Urinary bladder (tissue), 4 donors: Measurements from ENCODE around the gene ARHGAP15. TPM values are rescaled to one million over a fixed set of nuclear protein-coding genes. Genes with fewer than 3 reads are reported as not detected.

Experiments
- DNase-seq: peaks from one replicate; pipeline ENCODE4 v3.0.0-alpha.2; 2015; ENCODE audit errors: extremely low spot score
- H3K27ac ChIP-seq: one replicate; pipeline ENCODE4 v1.5.1; 2013; ENCODE audit warnings: low read depth, mild to moderate bottlenecking, moderate library complexity
- H3K36me3 ChIP-seq: one replicate; pipeline ENCODE4 v1.6.1; 2013; ENCODE audit warnings: mild to moderate bottlenecking, moderate library complexity; ENCODE audit not compliant: insufficient read depth
- H3K4me1 ChIP-seq: one replicate; pipeline ENCODE4 v1.6.1; 2013; ENCODE audit warnings: mild to moderate bottlenecking, moderate library complexity; ENCODE audit not compliant: insufficient read depth
- H3K4me3 ChIP-seq: one replicate; pipeline ENCODE4 v1.5.1; 2013; ENCODE audit warnings: low read depth, low read length
- WGBS: extraction: QIAGEN DNeasy Blood & Tissue Kit; methylation state at CpG from one replicate; pipeline ENCODE4 v1.1.7; 2013; 5-methylcytosine and 5-hydroxymethylcytosine counted together
- polyA plus RNA-seq: library from polyadenylated mRNA; stranded (reverse); fragments of 200-250 nt; gene quantifications from one replicate; pipeline ENCODE4 v1.2.3, GENCODE V29; 2013
- total RNA-seq: library from RNA; depleted of rRNA; stranded (reverse); fragments of >200 nt; gene quantifications from one replicate; pipeline ENCODE4 v1.2.3, GENCODE V29; 2014
- donor health status: healthy with polysubstance abuse.
- donor health status: healthy.

Gene ARHGAP15
- total and polyA plus RNA-seq, 2 donors: 3.9 to 107 TPM

DNA sequence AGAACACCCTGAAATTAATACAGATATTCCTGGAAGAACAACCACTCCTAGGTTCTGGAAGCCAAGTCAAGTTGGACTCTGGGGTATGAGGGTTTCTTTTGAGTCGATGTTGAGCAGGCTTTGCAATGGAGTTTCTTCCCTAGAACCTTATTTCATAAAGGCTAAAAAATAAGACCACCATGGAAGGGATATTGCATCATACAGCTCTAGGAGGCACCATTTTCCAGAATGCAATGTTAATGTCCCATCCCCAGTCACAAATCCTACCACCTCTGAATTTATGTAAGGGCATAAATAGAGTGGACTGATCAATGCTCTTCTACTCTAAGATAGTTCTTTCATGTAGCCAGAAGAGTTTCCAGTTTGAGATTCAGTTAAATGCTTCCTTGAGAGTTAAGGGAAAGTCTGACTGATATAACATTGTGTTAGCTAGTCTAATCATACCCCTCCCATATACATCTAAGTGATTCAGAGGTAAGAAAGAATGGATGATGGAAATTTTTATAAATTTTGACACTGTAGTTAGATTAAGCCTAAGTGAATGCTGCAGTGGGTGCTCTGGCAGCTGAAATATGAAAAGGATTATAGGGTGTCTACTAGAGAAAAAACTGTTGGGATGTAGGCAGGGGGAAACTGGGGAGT is 22.0 kb downstream of the ARHGAP15 start:
- Histone ChIP-seq H3K27ac (no peak overlapping the region), H3K36me3 (no peaks in the 10 kb centered on the region), H3K4me3 (no peak overlapping the region), H3K4me1 (no peaks in the 10 kb centered on the region)
- 95% methylated on average over 1 of the region's 1 CpG for WGBS
- DNase-seq: no peak

GRCh38 chr2:143152219-143152618 is 23.0 kb downstream of the ARHGAP15 start:
- no peaks in the 10 kb centered on the region for H3K4me1 ChIP-seq
- 86% methylated on average over 2 of the region's 2 CpGs for WGBS
- H3K36me3 ChIP-seq: no peaks in the 10 kb centered on the region
- no peak for DNase-seq
- H3K4me3 ChIP-seq: no peak overlapping the region
- no peak overlapping the region for H3K27ac ChIP-seq

DNA sequence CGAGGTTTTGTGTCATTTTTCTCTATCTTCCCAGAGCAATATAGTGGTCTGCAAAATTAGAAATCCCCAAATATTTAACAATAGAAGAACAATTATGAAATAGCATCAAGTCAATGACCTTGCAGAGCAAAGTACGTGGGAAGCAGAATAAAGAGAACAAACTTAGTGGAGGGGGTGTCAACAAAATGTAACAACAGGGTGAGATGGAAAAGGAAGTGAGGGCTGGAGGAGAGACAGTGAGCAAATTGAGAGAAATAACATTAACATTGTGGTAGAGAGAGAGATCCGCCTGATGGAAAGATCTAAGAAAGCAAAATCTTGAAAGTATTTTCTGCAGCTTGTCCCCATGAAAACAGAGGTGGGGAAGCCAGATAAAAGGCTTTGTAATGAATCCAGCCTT is 23.4 kb downstream of the ARHGAP15 start:
- DNase-seq: no peak
- H3K36me3 ChIP-seq: no peaks in the 10 kb centered on the region
- H3K4me1 ChIP-seq: no peaks in the 10 kb centered on the region
- 85% methylated on average over 3 of the region's 3 CpGs for WGBS
- no peak overlapping the region for H3K4me3 ChIP-seq
- H3K27ac ChIP-seq: no peak overlapping the region

- no peak overlapping the region for H3K4me3 ChIP-seq
- no peak overlapping the region for H3K27ac ChIP-seq
- no peaks in the 10 kb centered on the region for H3K36me3 ChIP-seq
- DNase-seq: no peak
- no peaks in the 10 kb centered on the region for H3K4me1 ChIP-seq
Observed at GRCh38 chr2:143155661-143156060, 26.4 kb downstream of the ARHGAP15 start.

DNA sequence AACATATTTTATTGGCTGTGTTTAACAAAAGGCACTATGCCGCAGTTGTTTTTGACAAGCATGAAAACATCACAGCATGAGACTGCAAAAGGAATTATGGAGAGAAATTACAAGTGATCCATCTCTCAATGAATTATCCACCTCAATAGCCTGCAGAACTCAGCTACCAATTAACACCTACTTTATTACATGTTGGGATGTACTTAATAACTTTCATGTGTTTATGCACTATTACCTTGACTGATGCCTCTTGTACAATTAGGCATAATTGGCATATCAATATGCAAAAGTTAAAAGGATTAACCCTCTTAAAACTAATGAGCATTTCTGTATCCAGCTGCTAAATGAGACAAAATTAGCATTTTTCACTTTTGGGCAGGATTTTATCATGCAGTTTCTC is 27.8 kb downstream of the ARHGAP15 start:
- no peaks in the 10 kb centered on the region for H3K36me3 ChIP-seq
- no peaks in the 10 kb centered on the region for H3K4me1 ChIP-seq
- 86% methylated on average over 1 of the region's 1 CpG for WGBS
- H3K27ac ChIP-seq: no peak overlapping the region
- no peak for DNase-seq
- no peak overlapping the region for H3K4me3 ChIP-seq

GRCh38 chr2:143157418-143157817 is 28.2 kb downstream of the ARHGAP15 start:
- 55% methylated on average over 3 of the region's 3 CpGs for WGBS
- no peak for DNase-seq
- Histone ChIP-seq H3K4me3 (no peak overlapping the region), H3K36me3 (no peaks in the 10 kb centered on the region), H3K27ac (no peak overlapping the region), H3K4me1 (no peaks in the 10 kb centered on the region)

DNA sequence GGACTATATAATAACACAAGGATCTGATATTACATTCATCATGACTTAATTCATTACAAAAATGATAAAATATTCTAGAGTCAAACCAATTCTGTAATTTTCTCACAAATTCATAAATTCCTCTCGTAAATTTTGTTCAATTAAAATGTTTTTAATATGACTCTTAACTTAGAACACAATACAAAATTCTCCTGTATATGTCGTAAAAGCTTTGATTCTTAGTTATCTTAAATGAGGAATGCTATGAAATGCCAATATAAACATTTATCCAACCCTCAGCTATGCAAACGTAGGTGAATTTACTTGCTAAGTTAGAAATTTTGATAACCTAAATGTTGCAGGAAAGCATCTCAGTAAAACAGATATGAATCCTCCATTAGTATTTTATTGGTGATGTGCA is 28.9 kb downstream of the ARHGAP15 start:
- Histone ChIP-seq H3K4me1 (no peaks in the 10 kb centered on the region), H3K27ac (no peak overlapping the region), H3K36me3 (no peaks in the 10 kb centered on the region), H3K4me3 (no peak overlapping the region)
- no peak for DNase-seq
- WGBS: 62% methylated on average over 3 of the region's 3 CpGs

DNA sequence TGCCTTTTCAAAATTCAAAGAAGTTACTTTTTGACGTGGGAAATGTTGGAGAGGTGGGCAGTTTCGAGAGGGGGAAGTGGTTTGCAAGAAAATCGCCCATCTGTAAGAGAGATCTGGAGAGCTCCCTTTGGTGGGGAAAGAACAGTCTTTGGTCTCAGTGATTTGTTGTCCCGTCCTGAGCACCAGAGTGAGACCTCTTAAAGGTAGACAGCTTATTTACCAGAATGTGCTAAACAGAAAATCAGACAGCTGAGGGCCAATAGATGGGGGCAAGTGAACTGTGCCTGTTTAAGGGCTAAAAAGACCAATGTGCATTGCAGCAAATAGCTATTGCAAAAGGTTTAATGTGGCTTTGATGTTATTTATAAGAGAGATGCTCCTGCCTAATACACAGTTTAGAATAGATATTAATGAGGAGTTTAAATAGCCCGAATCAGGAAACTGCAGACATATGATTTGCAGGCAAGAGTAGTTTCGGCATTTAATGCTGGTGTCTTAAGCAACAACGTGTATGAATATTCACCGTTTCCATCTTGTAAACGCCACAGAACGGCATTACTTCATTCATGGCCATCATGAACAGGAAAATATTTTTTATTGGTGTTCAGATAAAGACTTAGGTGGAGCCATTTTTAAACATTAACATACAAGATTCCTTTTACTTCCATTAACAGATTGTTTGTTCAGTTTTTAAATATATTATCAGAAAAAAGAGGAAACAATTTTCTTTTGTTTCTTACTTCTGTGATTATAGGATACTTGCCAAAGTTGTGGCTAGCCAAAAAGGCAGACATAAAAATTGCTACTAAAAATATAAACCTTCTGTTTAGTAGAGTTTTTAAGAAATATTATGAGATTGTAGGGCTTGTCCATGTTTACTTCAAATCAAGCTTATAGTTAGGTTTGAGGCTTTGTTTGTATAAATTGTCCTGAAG is 29.6 kb downstream of the ARHGAP15 start:
- Histone ChIP-seq H3K36me3 (no peaks in the 10 kb centered on the region), H3K27ac (no peak overlapping the region), H3K4me3 (no peak overlapping the region), H3K4me1 (no peaks in the 10 kb centered on the region)
- no peak for DNase-seq
- WGBS: 55% methylated on average over 10 of the region's 10 CpGs

GRCh38 chr2:143159486-143159840 is 30.2 kb downstream of the ARHGAP15 start:
- no peak for DNase-seq
- no peak overlapping the region for H3K4me3 ChIP-seq
- 57% methylated on average over 2 of the region's 2 CpGs for WGBS
- H3K36me3 ChIP-seq: no peaks in the 10 kb centered on the region
- no peaks in the 10 kb centered on the region for H3K4me1 ChIP-seq
- H3K27ac ChIP-seq: no peak overlapping the region

GRCh38 chr2:143160732-143161707 is 31.8 kb downstream of the ARHGAP15 start:
- H3K27ac ChIP-seq: no peak overlapping the region
- DNase-seq: no peak
- H3K4me1 ChIP-seq: no peaks in the 10 kb centered on the region
- WGBS: 89% methylated on average over 8 of the region's 8 CpGs
- H3K4me3 ChIP-seq: no peak overlapping the region
- no peaks in the 10 kb centered on the region for H3K36me3 ChIP-seq

DNA sequence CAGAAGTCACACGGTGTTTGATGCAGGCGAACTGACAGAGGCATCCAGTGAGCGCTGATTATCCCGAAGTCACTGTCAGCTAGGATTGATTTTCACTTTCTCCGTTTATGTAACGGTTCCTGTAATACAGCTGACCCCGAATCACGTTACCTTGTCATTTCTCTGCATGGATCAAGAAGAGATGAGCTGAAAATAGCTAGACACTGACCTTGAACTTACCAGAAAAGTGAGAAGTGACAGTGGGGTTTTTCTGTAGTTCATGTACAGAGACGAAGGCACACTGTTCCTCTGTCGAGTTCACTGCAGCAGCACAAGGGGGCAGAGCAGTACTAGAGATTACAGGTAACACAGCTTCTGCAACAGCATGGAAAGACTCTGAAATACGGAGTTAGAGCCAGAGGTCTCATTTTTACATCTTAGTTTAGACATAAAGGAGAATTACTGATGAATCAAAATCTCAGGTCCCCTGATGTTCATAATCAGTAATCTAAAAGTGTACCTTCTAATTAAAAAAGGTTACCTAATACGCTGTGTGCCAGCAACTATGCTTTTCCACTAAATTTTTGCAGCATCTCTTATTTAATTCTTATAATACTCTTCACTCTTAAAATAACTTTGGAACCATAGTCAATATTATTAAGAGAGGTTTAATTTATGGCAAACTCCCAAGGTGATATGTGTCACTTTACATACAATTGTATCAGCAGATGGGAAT is 33.1 kb downstream of the ARHGAP15 start:
- no peak overlapping the region for H3K27ac ChIP-seq
- DNase-seq: no peak
- no peak overlapping the region for H3K4me3 ChIP-seq
- WGBS: 63% methylated on average over 12 of the region's 12 CpGs
- H3K36me3 ChIP-seq: no peaks in the 10 kb centered on the region
- H3K4me1 ChIP-seq: no peaks in the 10 kb centered on the region

DNA sequence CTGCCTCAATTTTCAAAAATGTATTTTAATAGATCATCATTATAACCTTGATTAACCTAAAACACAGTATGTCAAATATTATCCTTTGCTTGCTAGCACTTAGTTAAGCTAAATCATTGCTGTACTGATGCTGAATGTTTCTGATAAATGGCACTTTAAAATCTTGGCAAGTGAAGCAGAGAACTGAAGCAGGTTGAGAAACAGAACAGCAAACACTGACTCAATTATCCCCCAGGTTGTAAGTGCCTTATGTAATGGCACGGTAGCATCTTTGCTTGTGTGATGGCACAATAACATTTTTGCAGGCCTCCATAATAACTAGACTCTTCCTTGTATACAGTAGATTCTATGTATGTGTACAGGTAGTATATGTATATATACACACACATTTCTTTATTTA is 33.8 kb downstream of the ARHGAP15 start:
- Histone ChIP-seq H3K36me3 (no peaks in the 10 kb centered on the region), H3K27ac (no peak overlapping the region), H3K4me1 (no peaks in the 10 kb centered on the region), H3K4me3 (no peak overlapping the region)
- no peak for DNase-seq
- 92% methylated on average over 1 of the region's 1 CpG for WGBS

DNA sequence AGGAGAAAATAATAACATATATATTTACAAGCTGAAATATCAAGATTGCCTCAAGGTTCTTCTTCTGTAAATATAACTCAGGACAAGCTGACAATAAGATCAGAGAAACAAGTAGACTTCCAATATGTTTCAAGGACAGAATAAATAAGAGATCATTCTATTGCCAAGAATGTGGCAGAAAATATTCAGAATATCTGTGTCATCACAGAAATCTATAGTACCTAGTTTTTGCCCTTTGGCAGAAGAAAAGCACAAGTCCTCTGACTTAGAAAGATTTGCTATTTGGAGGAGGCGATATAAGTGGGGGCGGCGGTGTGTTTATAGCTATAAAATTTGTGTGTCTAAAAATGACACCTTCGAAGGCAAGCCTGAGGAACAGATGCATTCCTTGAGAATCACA is 34.3 kb downstream of the ARHGAP15 start:
- DNase-seq: no peak
- Histone ChIP-seq H3K27ac (no peak overlapping the region), H3K4me1 (no peaks in the 10 kb centered on the region), H3K4me3 (no peak overlapping the region), H3K36me3 (no peaks in the 10 kb centered on the region)
- 89% methylated on average over 4 of the region's 4 CpGs for WGBS
